Forelimb muscle (tissue), 1 donor: ENCODE measurements around the gene LBR. TPM values are rescaled to one million over a fixed set of nuclear protein-coding genes. Genes with fewer than 3 reads are reported as not detected.

Experiments
- DNase-seq: peaks from one replicate; pipeline ENCODE4 v3.0.0-alpha.2; 2013; ENCODE audit warnings: low read depth
- polyA plus RNA-seq: library from polyadenylated mRNA; unstranded; fragments of 120-200 nt; gene quantifications from one replicate; pipeline ENCODE4 v1.2.1, GENCODE V29; 2013; ENCODE audit not compliant: insufficient read length

The LBR gene
- polyA plus RNA-seq, 1 donor = 38.3 TPM

DNA sequence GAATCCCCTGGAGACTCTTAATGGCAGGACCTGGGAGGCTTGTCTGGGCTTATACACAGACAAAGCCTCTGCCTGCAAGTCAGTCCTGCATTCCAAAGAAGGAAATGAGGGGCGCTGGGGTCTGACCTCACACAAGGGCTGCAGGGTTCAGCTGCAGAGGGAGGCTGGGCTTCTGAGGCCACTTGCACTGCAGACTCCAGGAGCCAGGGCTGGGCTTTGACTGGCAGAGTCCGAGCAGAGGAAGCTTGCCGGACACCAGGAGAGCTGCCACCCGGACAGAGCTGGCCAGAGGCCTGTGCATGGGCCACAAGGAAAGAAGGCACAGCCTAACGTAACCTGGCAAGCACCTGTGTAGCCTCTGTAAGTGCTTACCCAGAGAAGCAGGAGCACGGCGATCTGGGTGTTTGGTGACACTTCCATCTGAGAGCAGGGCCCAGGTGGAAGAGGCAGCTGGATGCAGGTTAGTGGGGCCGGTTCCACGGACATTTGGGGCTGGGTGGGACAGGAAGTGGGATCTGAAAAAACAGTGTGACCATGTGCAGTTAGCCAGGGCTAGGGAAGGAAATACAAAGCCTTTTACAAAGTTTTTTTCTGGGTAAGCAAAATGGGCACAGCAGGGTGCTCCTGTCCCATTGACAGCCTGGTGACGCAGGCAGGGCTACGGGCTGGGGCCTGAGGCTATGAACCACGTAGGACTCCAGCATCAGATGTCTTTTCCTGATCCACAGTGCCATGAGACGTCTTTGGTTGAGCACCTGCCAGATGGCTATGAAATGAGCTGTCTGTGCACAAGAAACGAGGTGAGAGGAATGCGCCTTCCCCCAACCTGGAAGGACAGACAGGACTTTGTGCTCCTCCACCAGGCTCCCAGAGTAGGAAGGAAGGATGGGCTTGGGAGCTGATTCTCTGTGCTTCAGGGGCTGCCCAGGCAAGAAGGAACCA lies 37.3 kb upstream of the LBR start:
- no peak for DNase-seq

DNA sequence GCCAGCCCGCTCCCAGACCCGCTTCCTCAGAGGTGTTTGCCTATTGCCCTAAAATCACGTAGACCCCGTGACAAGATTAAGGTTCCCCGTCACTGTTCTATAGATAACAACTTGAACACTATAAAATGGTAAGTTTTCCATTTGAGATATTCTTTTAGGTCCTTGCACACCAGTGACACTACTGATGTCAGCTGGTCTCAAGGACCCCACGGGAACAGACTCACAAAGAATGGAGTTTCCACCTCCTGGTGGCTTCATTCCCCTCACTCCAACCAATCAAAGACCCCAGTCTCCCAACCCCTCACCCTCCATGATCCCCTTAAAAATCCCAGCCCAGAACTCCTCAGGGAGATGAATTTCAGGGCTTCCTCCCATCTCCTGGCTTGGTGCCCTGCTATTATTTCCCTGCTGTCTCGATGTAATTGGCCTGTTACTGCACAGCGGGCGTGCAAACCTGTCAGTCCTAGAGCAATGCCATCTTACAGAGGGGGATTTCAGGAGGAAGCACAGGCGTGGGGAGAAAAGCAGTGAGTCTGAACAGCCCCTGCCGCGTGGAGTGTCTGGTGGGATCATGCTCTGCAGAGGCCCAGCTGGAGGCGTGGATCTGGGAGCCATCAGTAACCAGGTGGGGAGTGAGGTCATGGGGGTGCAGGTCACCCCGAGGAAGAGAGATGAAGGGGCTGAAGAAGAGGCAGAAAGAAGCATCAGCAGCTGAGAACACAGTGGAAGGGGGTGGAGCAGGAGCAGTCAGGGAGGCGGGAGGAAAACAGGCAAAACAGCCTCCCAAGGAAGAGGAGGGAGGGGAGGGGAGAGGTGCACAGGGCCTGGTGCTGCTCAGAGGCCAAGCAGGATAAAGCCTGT lies 35.1 kb upstream of the LBR start:
- no peak for DNase-seq

GRCh38 chr1:225462429-225462713 lies 34.5 kb upstream of the LBR start:
- no peak for DNase-seq

DNA sequence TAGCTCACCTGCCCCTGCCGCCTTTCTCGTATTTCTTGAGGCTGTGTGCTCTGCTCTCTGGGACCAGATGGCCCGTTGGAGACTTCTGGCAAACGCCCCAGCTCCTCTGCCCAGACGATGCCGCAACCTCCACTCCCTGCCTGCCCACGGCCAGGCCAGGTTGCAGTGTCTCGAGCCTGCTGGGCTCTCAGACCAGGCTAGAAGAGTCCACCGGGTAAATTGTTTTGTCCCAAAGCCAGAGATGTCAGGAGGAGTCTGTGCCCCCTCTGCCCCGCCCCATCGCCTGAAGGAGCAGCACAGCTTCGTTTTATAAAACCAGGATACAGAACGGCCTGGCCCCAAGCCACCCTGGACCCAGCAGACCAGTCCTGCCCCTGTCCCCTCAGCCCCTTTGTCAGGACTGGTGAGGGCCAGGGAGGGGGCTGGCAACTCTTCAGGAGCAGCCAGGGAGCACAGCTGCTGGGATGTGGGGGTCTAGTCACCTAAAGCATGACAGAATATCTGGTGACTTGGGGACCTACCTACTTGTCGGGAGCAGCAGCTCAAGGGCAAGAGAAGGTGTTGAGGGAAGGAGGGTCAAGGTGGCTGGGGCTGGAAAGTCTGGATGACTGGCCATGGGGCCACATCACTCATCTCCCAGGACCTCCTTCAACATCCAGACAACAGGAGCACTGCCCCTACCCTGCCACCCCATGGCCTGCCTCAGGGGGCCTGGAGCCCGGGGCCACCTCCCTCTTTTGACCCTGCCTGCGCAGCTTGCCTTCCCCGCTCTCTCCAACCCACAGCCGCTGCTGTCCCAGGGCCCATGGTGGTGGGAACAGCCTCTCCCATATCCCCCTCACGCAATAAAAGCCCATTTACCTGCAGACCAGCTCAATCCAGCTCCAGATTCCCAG lies 33.9 kb upstream of the LBR start:
- no peak for DNase-seq

- DNase-seq = no peak
Measured at GRCh38 chr1:225460737-225461532, 33.1 kb upstream of the LBR start.

GRCh38 chr1:225460021-225460736 lies 32.3 kb upstream of the LBR start:
- no peak for DNase-seq

- DNase-seq = no peak
Measured at GRCh38 chr1:225458222-225458631, 30.4 kb upstream of the LBR start.

DNA sequence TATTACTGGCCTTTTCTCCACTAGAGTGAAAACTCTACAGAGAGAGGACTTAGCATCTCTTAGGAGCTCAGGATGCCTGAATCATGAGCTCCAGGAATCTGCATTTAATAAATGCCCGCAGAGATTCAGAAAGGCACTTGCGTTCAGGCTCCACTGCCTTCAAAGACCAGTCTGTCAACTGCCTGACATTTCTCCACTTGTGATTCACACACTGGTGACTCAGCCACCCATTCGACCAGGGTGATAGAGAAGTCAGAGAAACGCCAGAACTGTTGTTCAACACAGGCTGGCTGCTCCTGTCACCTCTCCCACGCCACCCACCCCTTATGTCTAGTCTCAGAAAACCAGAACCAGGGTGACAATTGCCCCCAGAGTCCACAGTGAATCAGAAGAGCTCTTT lies 26.9 kb upstream of the LBR start:
- DNase-seq = no peak

DNA sequence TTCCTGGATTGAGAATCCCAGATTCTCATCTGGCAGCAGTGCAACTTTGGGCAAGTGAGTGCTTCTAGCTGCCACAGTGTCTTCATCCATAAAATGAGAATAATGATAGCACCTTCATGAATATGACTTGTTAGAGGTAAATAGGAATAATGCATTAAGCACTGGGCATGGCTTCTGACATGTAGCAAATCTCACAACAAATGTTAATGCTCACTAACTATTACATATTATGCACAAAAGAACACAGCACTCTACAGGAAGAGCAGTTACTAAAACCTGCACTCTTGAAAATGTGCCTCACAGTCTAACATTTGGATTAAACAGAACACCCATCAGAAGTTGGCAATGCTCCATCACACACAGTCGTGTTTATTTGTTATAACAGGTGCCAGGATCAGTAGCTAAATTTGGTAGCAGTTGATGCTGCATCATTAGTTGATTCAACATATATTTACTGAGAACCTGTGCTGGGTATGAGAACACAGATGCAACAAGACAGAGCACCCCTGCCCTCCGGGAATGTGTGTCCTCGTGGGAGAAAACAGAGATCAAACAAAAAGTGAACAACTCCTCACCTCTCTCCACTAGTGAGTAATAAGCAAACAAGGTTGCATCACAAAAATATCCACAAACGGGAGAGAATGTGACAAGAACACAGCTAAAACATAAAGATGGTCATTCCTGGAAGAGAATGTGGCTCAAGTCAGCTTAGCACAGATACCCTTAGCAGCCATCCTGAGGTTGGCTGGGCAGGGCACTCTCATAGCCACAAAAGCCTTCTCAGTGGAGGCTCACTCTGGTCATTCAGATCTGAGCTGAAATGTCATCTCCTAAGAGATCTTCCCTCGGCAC lies 26.2 kb upstream of the LBR start:
- no peak for DNase-seq

GRCh38 chr1:225451840-225452515 lies 24.1 kb upstream of the LBR start:
- DNase-seq = no peak

- no peak for DNase-seq
Measured at GRCh38 chr1:225451340-225451739, 23.5 kb upstream of the LBR start.

DNA sequence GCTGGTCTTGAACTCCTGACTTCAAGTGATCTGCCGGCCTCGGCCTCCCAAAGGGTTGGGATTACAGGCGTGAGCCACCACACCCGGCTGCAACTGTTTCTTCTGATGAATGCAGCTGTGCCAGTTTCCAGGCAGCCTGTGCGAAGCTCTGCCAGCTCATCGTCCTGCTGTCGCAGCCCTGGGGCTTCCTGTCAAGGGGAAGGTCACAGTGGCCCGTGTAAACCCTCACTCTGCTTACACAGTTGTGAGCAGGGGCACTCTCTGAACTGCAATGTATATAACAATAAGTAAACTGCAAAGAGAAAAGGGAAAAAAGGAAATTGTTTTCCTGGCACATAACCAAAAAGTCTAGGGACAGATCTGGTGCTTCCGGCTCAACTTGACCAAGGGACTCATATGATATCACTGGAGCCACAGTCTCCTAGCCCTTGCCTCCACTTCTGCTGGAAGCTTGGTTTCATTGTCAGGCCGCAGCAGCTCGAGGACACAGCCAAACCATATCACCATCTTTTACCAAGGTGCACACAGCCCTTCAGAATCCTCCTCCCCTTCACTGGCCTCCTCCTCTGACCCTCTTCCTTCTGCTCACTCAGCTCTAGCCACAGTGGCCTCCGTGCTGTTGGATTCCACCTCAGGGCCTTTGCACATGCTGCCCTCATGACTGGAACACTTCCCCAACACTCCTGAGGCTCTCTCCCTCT lies 22.8 kb upstream of the LBR start:
- no peak for DNase-seq

- DNase-seq = no peak
Measured at GRCh38 chr1:225449774-225450173, 21.9 kb upstream of the LBR start.

GRCh38 chr1:225449261-225449660 lies 21.4 kb upstream of the LBR start:
- no peak for DNase-seq

DNA sequence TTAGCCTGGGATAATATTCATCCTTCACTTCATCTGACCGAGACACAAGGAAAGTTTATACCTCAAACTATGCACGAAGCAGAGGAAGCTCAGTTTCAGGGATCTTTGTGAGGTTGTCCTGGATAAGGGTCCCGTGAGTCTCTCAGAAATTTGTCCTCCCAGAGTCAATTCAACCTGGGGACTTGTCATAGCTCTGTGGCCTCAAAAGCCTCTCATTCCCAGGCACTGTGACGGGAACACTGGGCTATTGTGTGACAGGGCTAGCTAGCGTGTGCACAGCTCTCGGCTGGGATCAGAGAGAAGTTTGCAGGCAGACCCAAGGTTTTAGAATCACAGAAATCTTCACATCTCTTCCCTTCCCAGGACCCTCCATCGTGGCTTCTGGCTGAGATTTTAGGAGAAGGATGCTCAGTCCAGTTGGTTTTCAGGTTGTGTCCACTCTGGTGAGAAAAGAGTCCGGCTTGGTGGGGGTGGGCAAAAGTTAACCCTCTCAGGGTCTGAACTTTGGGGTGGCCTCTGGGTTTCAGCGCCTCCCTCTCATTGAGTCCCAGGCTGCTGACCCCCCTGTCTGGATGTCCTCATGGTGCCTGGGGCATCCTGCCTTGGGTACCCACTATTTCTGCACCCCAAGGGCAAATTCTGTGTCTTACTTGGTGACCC lies 20.4 kb upstream of the LBR start:
- DNase-seq = no peak

GRCh38 chr1:225447650-225448089 lies 19.8 kb upstream of the LBR start:
- no peak for DNase-seq

DNA sequence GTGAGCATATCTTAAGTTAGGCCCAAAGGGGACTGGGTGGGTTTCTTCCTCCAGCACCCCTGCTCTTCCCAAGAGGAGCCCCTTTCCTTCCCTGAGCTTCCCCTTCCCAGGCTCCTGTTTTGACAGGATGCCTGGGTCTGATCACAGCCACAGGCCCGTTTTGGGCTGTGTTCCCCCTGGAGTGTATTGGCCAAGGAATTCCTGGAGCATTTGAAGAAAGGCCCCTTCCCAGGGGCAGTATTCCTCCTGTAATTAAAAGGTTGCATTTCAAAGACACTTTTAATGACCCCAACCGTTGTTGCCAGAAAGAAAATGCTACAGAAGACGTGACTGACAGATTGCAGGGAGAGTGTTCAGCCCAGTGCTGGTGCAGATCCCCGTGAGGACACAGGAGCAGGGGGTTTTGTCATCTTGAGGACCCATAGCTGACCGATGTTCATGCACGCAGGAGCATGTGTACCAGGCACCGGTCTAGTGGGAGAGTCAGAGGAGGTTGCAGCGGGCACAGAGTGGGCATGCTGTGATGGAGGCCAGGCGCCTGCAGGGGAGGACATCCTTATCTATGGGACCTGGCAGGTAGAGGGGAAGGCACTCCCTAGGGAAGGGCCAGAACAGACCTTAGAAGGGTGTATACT lies 19.3 kb upstream of the LBR start:
- no peak for DNase-seq
